ENCODE measurements around the gene SLC6A3.

The SLC6A3 gene

GRCh38 chr5:1348986-1349245, 96.3 kb downstream of the SLC6A3 start:
- no peak overlapping the region for H3K4me3 ChIP-seq (ENCODE audit: low read length)

GRCh38 chr5:1347571-1347970, 97.7 kb downstream of the SLC6A3 start:
- no peak for DNase-seq (ENCODE audit: low read depth)
- no peak for TF ChIP-seq CTCF (IDR thresholded peaks at IDR 0.05; ENCODE audit: insufficient read depth, low read depth, low read length, missing control alignments)
- no peak overlapping the region for H3K4me3 ChIP-seq (ENCODE audit: low read length)

More at GRCh38 chr5:1348986-1349245, 96.3 kb downstream of the SLC6A3 start:
- no peak for TF ChIP-seq CTCF (IDR thresholded peaks at IDR 0.05; ENCODE audit: insufficient read depth, low read depth, low read length, missing control alignments)
- no peak for DNase-seq (ENCODE audit: low read depth)

GRCh38 chr5:1346627-1347440, 98.4 kb downstream of the SLC6A3 start:
- no peak overlapping the region for H3K4me3 ChIP-seq (ENCODE audit: low read length)
- no peak for DNase-seq (ENCODE audit: low read depth)
- no peak for TF ChIP-seq CTCF (IDR thresholded peaks at IDR 0.05; ENCODE audit: insufficient read depth, low read depth, low read length, missing control alignments)

- no peak for DNase-seq (ENCODE audit: low read depth)
- no peak for TF ChIP-seq CTCF (IDR thresholded peaks at IDR 0.05; ENCODE audit: insufficient read depth, low read depth, low read length, missing control alignments)
- peak overlapping the region; percentile 96 for H3K4me3 ChIP-seq (ENCODE audit: low read length)
These were observed 99.2 kb downstream of the SLC6A3 start for GRCh38 chr5:1345876-1346626.

GRCh38 chr5:1344975-1345838, 100.0 kb downstream of the SLC6A3 start, which contains the start of gene CLPTM1L:
Gene CLPTM1L, minus strand, starts transcription at chr5:1345099. Its CDS starts 258 bp downstream, at chr5:1344841.
- DNase-seq (ENCODE audit: low read depth): peak; percentile 91
- no peak for TF ChIP-seq CTCF (IDR thresholded peaks at IDR 0.05; ENCODE audit: insufficient read depth, low read depth, low read length, missing control alignments)
- H3K4me3 ChIP-seq (ENCODE audit: low read length): peak within 1 kb of the TSS; percentile 96

- peak overlapping the region; percentile 73 for H3K4me3 ChIP-seq (ENCODE audit: low read length)
- peak; percentile 24 for DNase-seq (ENCODE audit: low read depth)
- no peak for TF ChIP-seq CTCF (IDR thresholded peaks at IDR 0.05; ENCODE audit: insufficient read depth, low read depth, low read length, missing control alignments)
These were observed 101.0 kb downstream of the SLC6A3 start for GRCh38 chr5:1343931-1344901.
